Measurements from ENCODE around the gene BPIFA1.

Gene BPIFA1

GRCh38 chr20:33239979-33240736 is 4.4 kb downstream of the BPIFA1 start:
- DNase-seq (ENCODE audit: low read depth in 3 of 3, low spot score in 1 of 3) = no peak

- no peak for DNase-seq (ENCODE audit: low read depth in 3 of 3, low spot score in 1 of 3)
Observed at GRCh38 chr20:33240923-33241322, 5.1 kb downstream of the BPIFA1 start.

DNA sequence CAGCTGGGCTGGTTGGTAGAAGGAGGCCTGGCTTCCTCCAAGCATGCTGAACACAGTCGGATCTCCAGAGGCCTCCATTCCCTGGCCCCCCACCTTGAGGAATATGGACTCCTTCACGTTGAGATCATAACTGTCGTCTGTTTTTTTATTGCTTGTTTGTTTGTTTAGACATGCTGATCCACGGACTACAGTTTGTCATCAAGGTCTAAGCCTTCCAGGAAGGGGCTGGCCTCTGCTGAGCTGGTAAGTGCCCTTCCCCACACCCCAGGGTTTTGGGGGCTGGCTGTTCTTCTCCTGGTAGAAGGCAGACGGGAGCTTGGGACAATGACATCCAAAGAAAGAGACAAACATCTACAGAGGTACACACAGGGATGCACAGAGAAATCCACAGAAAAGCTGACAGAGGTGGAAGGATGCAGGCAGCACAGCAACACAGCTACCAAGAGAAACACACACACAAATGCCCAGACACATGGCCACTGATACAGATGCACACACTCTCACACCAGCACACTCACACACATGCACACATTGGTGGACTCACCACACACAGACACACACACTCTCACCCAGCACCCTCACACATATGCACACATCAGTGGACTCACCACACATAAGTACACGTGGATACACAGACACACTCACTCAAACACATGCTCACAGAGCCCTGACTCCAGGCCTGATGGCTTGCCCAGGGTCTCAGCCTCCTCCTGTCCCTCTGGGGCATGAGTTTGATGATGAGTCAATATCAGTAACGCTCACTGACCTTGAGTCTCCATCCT is 6.7 kb downstream of the BPIFA1 start:
- no peak for DNase-seq (ENCODE audit: low read depth in 3 of 3, low spot score in 1 of 3)

DNA sequence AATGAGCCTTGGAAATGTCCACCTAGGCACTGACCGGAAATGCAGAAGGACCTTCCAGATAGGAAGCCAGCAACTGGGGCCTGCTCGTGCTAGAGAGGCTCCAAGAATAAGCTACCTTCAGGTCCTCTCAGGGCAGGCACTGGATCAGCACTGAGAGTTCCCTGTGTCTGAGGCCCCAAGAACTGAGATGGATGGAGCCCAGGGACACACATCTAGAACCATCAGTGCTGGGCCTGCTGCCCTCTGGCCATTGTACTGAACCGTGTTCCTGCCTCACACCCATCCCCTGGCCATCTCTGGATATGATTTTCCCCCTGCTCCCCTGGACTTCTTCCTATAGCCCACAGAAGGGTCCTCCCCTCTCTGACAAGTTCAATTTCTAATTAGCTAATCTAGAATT is 10.3 kb downstream of the BPIFA1 start:
- DNase-seq (ENCODE audit: low read depth in 3 of 3, low spot score in 1 of 3) = no peak

DNA sequence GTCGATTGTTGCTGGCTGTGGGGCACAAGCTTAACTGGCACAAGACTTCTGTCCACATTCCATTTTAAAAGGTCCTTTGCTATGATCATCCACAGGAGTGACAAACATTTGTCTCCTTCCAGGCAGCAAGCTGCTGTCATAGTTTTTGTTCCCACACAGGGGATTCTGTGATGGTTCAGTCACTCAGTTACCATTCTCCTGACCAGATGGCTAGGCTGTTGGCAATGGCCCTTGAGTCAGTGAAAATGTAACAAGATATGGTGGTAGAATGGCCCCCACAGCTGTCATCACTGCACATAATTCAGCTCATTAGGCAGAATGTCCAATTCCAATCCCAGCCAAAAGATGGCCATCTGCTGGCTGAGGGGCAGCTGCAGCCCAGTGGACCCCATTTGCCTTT is 13.7 kb downstream of the BPIFA1 start:
- DNase-seq (ENCODE audit: low read depth in 3 of 3, low spot score in 1 of 3) = no peak

GRCh38 chr20:33250666-33251065 is 14.9 kb downstream of the BPIFA1 start:
- no peak for DNase-seq (ENCODE audit: low read depth in 3 of 3, low spot score in 1 of 3)

GRCh38 chr20:33251496-33251895 is 15.7 kb downstream of the BPIFA1 start:
- DNase-seq (ENCODE audit: low read depth in 3 of 3, low spot score in 1 of 3) = no peak

GRCh38 chr20:33252460-33252859 is 16.7 kb downstream of the BPIFA1 start:
- DNase-seq (ENCODE audit: low read depth in 3 of 3, low spot score in 1 of 3) = no peak

DNA sequence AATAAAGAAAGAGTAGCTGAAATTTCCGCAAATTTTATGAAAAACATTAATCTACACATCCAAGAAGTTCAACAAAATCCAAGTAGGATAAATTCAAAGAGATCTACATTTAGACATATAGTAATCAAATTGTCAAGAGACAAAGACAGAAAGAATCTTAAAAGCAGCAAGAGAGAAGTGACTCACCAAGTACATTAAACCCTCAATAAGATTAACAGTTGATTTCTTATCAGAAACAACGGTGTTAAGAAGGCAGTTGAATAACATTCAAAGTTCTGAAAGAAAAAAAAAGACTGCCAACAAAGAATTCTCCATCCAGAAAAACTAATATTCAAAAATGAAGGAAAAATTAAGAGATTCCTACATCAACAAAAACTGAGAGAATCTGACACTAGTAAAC is 19.2 kb downstream of the BPIFA1 start:
- DNase-seq (ENCODE audit: low read depth in 3 of 3, low spot score in 1 of 3) = no peak

DNA sequence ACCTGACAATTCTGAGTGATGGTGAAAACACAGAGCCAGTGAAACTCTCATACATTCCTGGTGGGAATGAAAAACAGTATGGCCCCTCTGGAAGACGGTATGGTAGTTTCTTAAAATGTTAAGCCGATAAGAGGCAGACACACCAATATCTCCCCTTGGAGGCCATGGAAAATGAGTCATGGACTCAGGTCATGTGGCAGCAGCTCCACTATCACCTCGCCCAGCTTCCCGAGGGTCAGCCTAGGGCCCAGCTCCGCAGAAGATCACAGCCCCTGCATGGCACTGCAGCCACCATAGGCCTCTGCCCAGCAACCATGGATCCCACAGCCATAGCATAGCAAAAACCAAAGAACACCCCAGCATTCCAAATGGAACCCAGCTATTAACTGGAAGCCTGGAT is 21.4 kb downstream of the BPIFA1 start:
- no peak for DNase-seq (ENCODE audit: low read depth in 3 of 3, low spot score in 1 of 3)

DNA sequence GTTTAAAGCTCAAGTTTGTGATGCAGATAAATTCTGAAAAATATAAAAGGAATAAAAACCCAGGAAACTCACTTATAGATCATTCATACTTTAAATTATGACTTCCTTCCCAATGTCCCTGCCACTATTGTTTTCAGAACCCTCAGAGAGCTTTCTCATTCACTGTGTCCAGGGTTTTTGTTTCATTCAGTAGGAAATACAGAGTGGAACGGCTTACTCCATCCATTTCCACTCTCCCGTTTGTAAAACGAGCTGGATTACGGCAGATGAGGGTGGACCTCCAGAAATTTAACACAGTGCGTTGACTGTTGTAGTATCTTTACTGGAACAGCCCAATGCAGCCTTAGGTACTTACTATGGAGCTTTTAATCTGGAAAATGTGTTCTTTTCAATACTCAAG is 23.6 kb downstream of the BPIFA1 start:
- DNase-seq (ENCODE audit: low read depth in 3 of 3, low spot score in 1 of 3) = no peak

GRCh38 chr20:33261465-33261864 is 25.7 kb downstream of the BPIFA1 start:
- no peak for DNase-seq (ENCODE audit: low read depth in 3 of 3, low spot score in 1 of 3)

- DNase-seq (ENCODE audit: low read depth in 3 of 3, low spot score in 1 of 3) = no peak
Observed at GRCh38 chr20:33262658-33263065, 26.9 kb downstream of the BPIFA1 start.

DNA sequence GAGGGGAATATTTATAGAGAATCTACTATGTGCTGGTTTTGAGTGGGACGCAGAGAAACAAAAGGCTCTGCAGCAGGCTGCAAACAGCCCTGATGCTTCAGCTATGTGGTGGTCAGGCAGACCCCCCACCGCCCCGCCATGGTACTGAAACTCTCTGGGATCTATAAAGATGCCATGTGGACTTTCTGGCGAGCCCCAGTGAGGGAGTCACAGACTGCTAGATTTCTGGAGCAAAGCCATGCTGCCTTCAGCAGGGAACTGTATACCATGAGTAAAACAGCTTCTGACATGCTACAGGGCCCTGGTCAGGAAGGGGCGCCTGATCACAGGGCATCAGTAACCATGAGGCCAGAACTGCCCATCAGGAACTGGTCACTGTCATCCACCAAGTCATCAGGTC is 28.0 kb downstream of the BPIFA1 start:
- DNase-seq (ENCODE audit: low read depth in 3 of 3, low spot score in 1 of 3) = no peak

DNA sequence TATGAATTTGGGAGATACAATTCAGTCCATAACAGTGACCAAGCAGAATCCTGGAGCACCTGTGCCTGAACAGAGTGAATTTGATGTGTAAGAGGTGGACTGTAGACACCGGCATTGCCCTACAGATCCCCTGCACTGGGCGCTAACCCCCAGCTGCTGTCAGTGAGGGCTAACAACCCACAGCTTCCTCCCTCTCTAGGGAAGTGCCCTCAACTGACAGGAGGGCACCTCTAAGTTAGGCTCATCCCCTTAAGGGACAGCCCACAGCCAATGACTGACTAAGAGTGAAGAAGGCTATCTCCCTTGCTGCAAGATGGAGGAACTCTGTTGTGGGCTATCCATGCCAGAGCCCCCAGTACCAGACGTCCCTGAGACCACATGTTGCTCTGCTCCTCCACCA is 31.9 kb downstream of the BPIFA1 start:
- DNase-seq (ENCODE audit: low read depth in 3 of 3, low spot score in 1 of 3) = no peak

- no peak for DNase-seq (ENCODE audit: low read depth in 3 of 3, low spot score in 1 of 3)
Observed at GRCh38 chr20:33272155-33272873, 36.5 kb downstream of the BPIFA1 start.

GRCh38 chr20:33273117-33273851 is 37.5 kb downstream of the BPIFA1 start:
- DNase-seq (ENCODE audit: low read depth in 3 of 3, low spot score in 1 of 3) = no peak

DNA sequence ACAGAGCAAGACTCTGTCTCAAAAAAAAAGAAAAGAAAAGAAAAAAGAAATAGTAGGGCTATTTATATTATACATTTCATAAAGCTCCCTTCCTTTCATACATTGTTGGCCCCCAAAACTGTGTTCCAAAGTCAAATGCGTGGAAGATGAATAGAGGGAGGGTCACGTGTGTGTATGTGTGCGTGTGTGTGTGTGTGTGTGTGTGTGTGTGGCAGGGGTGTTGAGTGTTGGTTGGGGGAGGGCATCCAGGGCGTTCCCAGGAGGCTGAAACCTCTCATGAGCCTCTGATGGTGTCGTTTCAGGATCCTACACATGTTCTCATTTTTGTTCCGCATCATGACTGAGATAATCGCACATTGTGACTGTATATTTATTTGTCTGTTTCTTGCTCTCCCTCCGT is 39.4 kb downstream of the BPIFA1 start:
- DNase-seq (ENCODE audit: low read depth in 3 of 3, low spot score in 1 of 3) = no peak

- no peak for DNase-seq (ENCODE audit: low read depth in 3 of 3, low spot score in 1 of 3)
Observed at GRCh38 chr20:33275871-33276270, 40.1 kb downstream of the BPIFA1 start.

DNA sequence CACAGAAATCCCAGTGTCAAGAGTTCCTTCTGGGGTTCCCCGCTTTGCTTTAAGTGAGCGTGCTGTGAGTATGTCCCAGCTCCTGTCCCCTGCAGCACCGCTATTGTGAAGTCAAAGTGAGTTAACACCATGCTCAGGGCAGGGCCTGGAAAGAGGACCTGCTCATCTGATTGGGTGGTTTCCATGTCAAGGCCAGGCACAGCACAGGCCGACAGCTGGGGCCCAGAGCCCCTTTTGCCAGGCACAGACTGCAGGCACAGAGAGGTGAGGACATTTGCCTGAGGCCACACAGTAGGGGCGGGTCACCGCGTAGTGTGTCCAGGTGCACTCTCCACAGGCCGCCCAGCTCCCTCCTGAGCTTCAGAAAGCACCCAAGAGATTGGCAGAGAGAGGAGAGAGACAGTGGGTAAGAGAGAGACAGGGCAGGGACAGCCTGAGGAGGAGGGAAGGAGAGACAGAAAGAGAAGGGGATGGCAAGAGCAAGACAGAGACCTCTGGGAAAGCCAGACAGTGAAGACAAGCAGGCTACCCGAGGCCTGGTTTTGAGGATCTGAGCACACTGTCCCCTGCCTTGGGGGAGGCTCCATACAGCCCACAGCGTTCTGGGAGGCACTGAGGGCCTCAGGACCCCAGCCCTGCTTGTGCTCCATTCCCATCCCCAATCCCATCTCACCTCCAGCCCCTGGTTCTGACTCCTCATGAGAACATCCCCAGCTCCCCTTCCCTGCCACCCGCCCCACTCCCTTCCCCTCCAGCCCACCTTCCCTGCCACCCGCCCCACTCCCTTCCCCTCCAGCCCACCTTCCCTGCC is 40.7 kb downstream of the BPIFA1 start:
- no peak for DNase-seq (ENCODE audit: low read depth in 3 of 3, low spot score in 1 of 3)
